SK-N-SH treated with all-trans-retinoic acid at 6 μM for 48 hours (cell line): ENCODE results near the gene SNRPD3.
"Not testable (repeated sequence)": the region's sequence is repeated elsewhere in the genome, so short reads cannot be mapped to it uniquely, and the experiment has no call there.

Experiments used
- ATAC-seq: fragments of 200-7000 bp; cut with Tn5 transposase; 3 replicates; pipeline ENCODE4 v1.9.1; 2020; ENCODE audit warnings: mild to moderate bottlenecking, moderate library complexity
- ARNTL ChIP-seq: fragments of 450-650 bp; formaldehyde crosslinking; IDR thresholded peaks from 2 replicates; pipeline ENCODE4 v1.5.0; 2020; ENCODE audit warnings: low read depth, mild to moderate bottlenecking, moderate library complexity, borderline replicate concordance
- CREB5 ChIP-seq: fragments of 250-450 bp; sonication (Bioruptor Pico); IDR thresholded peaks from 2 replicates; pipeline ENCODE4 v1.5.1; 2020; ENCODE audit warnings: low read depth, mild to moderate bottlenecking, moderate library complexity
- CSDC2 ChIP-seq: fragments of 250-450 bp; sonication (Bioruptor Pico); IDR thresholded peaks from 2 replicates; pipeline ENCODE4 v1.5.0; 2020; ENCODE audit warnings: mild to moderate bottlenecking, moderate library complexity
- ESRRG ChIP-seq: fragments of 250-450 bp; sonication (Bioruptor Pico); IDR thresholded peaks from 2 replicates; pipeline ENCODE4 v1.6.1; 2021; ENCODE audit warnings: mild to moderate bottlenecking
- GLIS3 ChIP-seq: fragments of 250-450 bp; sonication (Bioruptor Pico); IDR thresholded peaks from 2 replicates; pipeline ENCODE4 v1.5.0; 2020; ENCODE audit warnings: mild to moderate bottlenecking, moderate library complexity
- OSR1 ChIP-seq: fragments of 250-450 bp; sonication (Bioruptor Pico); IDR thresholded peaks from 2 replicates; pipeline ENCODE4 v1.8.0; 2022; ENCODE audit warnings: moderate library complexity, mild to moderate bottlenecking, inconsistent platforms
- POU6F1 ChIP-seq: fragments of 250-450 bp; sonication (Bioruptor Pico); IDR thresholded peaks from 2 replicates; pipeline ENCODE4 v1.8.0; 2021; ENCODE audit warnings: low read depth, mild to moderate bottlenecking, moderate library complexity, borderline replicate concordance
- RARB ChIP-seq: fragments of 250-450 bp; sonication (Bioruptor Pico); IDR thresholded peaks from 2 replicates; pipeline ENCODE4 v1.8.0; 2021; ENCODE audit warnings: mild to moderate bottlenecking, moderate library complexity
- SNAI2 ChIP-seq: fragments of 250-450 bp; sonication (Bioruptor Pico); IDR thresholded peaks from 2 replicates; pipeline ENCODE4 v1.5.0; 2020; ENCODE audit warnings: mild to moderate bottlenecking, moderate library complexity
- TCF4 ChIP-seq: fragments of 250-450 bp; sonication (Bioruptor Pico); IDR thresholded peaks from 2 replicates; pipeline ENCODE4 v1.8.0; 2021; ENCODE audit warnings: mild to moderate bottlenecking, moderate library complexity, borderline replicate concordance
- ZC3H10 ChIP-seq: fragments of 250-450 bp; sonication (Bioruptor Pico); IDR thresholded peaks from 2 replicates; pipeline ENCODE4 v1.5.1; 2021; ENCODE audit warnings: mild to moderate bottlenecking, moderate library complexity
- ZFP3 ChIP-seq: fragments of 250-450 bp; sonication (Bioruptor Pico); IDR thresholded peaks from 2 replicates; pipeline ENCODE4 v1.5.0; 2020; ENCODE audit warnings: mild to moderate bottlenecking, moderate library complexity
- ZNF8 ChIP-seq: fragments of 450-650 bp; formaldehyde crosslinking; IDR thresholded peaks from 2 replicates; pipeline ENCODE4 v1.5.0; 2020; ENCODE audit warnings: mild to moderate bottlenecking, moderate library complexity
- TF ChIP-seq, protein P1 (sequence below): fragments of 250-450 bp; sonication (Bioruptor Pico); IDR thresholded peaks from 2 replicates; pipeline ENCODE4 v1.8.0; 2020; ENCODE audit warnings: mild to moderate bottlenecking, moderate library complexity, borderline replicate concordance

The SNRPD3 gene

GRCh38 chr22:24599514-24599913, 43.7 kb downstream of the SNRPD3 start:
- ATAC-seq: no peak

DNA sequence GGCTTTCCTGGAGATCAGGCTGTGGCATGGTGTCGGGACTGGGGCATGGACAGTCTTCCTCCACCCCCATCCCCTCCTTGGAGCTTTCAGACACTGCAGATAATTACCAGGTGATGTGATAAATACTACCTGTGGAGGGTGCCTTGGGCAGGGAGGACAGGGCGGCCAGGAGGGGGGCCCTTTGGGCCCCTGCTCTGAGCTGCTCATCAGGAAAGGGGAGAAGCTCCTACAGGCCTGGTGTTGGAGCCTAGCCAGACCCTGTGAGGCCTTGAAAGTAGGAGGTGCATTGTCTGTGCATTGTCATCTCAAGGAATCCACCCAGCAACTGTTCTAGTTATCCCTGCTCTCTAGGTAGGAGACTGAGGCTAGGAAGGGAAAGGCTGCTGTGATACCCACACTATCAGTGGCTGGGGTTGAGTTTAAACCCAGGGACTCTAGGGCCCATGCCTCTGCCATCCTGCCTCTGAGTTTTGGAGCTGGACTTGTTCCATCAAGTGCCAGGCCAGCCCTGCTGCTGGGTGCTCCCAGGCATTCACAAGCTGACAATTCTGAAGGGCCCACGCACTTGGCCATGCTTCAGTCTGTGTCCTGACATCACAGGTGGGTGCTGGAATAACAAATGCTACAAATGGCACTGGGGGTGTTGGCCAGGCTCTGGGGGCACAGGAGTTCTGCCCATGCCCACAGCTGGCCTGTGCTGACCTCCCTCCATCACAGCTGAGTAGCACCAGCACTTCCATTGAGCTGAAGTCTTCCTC, 44.3 kb downstream of the SNRPD3 start:
- peak; percentile 43 for ATAC-seq

More at GRCh38 chr22:24599514-24599913, 43.7 kb downstream of the SNRPD3 start:
- TF ChIP-seq ESRRG (no peak), ZC3H10 (CRISPR knock-in tag) (no peak), ZNF8 (CRISPR knock-in tag) (no peak), ZFP3 (CRISPR knock-in tag) (no peak), RARB (CRISPR knock-in tag) (no peak)

GRCh38 chr22:24601217-24602104, 45.7 kb downstream of the SNRPD3 start:
- no peak for TF ChIP-seq SNAI2 (CRISPR knock-in tag)
- TF ChIP-seq ARNTL: no peak
- TF ChIP-seq CSDC2: no peak
- no peak for TF ChIP-seq ESRRG
- TF ChIP-seq ZFP3 (CRISPR knock-in tag): no peak
- TF ChIP-seq ZC3H10 (CRISPR knock-in tag): no peak
- TF ChIP-seq TCF4 (CRISPR knock-in tag): no peak
- TF ChIP-seq GLIS3: no peak
- no peak for TF ChIP-seq POU6F1 (CRISPR knock-in tag)
- no peak for TF ChIP-seq CREB5 (CRISPR knock-in tag)
- TF ChIP-seq, protein P1, sequence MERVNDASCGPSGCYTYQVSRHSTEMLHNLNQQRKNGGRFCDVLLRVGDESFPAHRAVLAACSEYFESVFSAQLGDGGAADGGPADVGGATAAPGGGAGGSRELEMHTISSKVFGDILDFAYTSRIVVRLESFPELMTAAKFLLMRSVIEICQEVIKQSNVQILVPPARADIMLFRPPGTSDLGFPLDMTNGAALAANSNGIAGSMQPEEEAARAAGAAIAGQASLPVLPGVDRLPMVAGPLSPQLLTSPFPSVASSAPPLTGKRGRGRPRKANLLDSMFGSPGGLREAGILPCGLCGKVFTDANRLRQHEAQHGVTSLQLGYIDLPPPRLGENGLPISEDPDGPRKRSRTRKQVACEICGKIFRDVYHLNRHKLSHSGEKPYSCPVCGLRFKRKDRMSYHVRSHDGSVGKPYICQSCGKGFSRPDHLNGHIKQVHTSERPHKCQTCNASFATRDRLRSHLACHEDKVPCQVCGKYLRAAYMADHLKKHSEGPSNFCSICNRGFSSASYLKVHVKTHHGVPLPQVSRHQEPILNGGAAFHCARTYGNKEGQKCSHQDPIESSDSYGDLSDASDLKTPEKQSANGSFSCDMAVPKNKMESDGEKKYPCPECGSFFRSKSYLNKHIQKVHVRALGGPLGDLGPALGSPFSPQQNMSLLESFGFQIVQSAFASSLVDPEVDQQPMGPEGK (CRISPR knock-in tag): no peak
- TF ChIP-seq OSR1 (CRISPR knock-in tag): no peak
- no peak for ATAC-seq

GRCh38 chr22:24602105-24602749, 46.4 kb downstream of the SNRPD3 start:
- ATAC-seq: not testable (repeated sequence)

DNA sequence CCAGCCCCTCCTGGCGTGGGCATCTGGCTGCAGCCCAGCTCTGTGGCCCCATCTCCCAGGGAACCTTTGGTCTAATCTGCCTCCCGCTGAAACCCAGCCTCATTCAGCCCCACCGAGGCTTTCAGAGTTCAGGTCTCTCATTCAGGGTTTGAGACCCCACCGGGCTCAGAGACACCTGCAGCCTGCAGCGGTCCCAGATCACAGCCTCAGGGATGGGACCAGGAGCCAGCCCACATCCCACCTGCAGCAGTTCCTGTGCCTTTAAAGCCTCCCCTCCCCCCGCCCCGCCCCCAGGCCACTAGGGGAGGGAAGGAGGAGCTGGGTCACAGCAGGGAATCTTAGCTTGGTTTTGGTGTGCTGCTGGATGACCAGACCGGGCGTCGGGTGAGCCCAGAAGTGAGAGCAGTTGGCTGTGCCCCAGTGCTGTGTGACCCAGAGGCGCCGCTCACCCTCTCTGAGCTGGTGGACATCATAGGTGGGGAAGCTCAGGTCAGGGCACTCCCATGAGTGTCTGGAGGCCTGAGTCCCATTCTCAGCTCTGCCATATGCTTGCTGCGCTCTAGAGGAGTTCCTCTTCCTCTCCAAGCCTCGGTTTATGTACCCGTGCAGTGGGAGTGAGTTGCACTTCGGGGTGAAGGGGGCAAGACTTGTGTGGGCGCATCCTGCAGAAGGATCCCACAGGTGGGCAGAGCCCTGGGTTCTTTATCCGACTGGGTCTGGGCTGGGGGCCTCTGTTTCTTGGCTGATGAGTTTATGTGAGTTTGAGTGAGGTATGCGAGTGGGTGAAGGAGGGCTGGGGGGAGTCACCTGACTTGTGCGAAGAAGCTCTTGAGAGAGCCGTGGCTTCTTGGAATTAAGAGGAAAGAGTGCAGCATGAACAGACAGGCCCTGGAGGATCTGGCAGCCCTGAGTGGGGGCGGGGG, 47.3 kb downstream of the SNRPD3 start, which contains the start of gene GGT1:
Gene GGT1, plus strand, starts transcription at position 347 of the 923 bp plus-strand sequence. CDS start 7,889 bp downstream, outside the sequence.
- ATAC-seq: not testable (repeated sequence)

DNA sequence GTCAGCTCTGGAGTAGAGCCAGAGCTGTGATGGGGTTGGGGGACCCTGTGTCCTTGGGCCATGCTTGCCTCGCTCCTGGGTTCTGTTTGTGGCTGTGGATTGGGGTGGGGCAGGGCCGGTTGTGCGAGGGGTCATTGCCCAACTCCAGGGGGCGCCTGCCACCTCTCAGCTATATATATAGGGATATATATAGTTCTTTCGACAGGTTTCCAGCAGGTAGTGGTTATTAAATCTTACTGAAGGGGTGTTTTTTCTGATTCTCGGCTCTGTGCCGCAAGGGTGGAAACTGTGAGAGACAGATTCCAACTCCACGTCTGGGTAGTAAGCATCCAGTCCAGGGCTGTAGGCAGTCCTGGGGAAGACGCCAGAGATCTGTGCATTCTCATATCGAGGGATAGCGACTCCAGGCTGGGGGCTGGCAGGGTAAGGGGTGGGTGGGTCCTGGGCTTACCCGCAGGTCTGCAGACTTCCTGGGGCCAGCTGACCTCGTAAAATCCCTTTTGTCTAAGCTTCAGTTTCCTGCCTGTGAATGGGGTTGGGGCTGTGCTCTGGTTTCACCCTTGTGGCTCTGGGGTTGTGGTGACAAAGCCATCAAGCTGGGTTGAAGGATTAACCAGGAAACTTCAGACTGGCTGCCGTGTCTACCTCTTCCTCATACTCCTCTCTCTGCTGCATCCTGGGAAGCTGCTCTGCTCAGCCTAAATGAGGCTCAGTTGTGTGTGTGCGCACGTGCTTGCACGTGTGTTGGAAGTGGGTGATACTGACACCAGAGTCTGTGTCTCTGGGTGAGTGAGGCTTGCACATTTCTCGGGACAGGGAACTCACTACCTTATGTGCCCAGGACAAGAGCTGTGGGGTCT, 48.2 kb downstream of the SNRPD3 start:
- peak; percentile 50 for ATAC-seq

DNA sequence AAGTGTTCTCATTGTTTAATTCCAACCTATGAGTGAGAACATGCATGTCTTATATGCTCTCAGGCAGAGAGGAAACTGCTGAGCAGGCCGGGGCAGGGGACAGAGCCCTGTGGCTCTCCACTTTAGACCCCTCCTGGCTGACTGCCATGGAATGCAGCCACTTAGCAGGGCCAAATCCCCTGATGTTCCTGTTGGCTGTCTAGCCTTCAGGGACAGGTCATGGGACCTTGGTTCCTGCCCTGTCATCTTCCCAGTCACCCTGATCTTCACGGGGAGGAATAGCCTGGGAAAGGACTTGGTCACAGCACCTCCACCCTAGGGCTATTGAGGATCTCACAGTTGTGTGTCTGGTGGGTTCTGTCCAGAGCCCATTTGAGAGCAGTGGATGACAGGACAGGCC, 50.5 kb downstream of the SNRPD3 start:
- not testable (repeated sequence) for ATAC-seq

GRCh38 chr22:24607429-24607983, 51.7 kb downstream of the SNRPD3 start:
- peak; percentile 19 for ATAC-seq

DNA sequence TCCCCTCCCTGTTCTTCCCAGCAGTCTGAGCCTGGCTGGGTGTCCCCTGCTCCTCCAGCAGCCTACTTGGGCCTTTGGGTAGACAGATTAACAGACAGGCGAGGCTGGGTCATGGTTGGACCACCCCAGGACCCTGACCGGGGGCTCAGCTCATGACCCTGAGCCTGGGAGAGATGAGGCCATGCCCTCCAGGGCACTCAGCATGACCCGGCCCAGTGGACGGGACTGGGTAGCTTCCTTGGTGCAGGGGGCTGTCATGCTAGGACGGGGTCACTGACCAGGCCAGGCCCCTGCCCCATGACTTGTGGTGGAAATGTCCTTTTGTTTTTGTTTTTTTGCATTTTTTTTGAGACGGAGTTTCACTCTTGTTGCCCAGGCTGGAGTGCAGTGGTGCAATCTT, 52.5 kb downstream of the SNRPD3 start:
- not testable (repeated sequence) for ATAC-seq

- ATAC-seq: not testable (repeated sequence)
These were observed 54.1 kb downstream of the SNRPD3 start for GRCh38 chr22:24609888-24610287.

GRCh38 chr22:24614794-24615193, 59.0 kb downstream of the SNRPD3 start:
- not testable (repeated sequence) for ATAC-seq
